ENCODE data around the gene CYREN.

The CYREN gene

DNA sequence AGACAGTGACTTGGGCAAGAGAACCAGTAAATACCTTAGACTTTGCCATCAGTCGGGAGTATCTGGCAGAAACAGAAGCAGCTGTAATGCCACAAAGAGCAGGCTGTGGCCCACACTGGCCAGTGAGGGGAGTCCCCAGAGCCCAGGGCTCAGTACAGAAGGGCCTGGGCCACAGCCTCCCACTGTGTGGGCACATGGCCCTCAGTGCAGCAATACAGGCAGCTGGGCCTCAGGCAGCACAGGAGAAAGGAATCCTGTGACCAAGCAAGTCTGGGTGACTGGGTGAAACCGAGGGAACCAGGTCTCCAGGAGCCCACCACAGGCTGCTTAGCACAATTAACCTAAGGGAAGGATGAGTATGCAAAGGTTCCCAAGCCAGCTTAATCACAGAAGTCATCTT, 26.8 kb upstream of the CYREN start:
- Histone ChIP-seq H3K4me1 (ENCODE audit: control insufficient read depth, insufficient read depth, low read length) (peaks cover 2% of the 10 kb centered on the region; the same call in 1 of the 2 replicates), H3K36me3 (ENCODE audit: control insufficient read depth, insufficient read depth, low read length) (peaks cover 8% of the 10 kb centered on the region), H3K9me3 (ENCODE audit: control insufficient read depth, insufficient read depth, low read length) (no peaks in the 10 kb centered on the region), H3K27me3 (ENCODE audit: control insufficient read depth, insufficient read depth, low read length) (no peaks in the 10 kb centered on the region), H3K27ac (ENCODE audit: low read length) (no peak overlapping the region), H3K4me3 (ENCODE audit: low read length) (no peak overlapping the region)
- no peak for DNase-seq (ENCODE audit: low read depth, low spot score)
- no CpG with 5 or more reads among the region's 2 CpGs for WGBS (ENCODE audit: insufficient coverage, insufficient read length)

GRCh38 chr7:135195968-135196629, 25.6 kb upstream of the CYREN start:
- H3K36me3 ChIP-seq (ENCODE audit: control insufficient read depth, insufficient read depth, low read length) = peaks cover 8% of the 10 kb centered on the region
- H3K27me3 ChIP-seq (ENCODE audit: control insufficient read depth, insufficient read depth, low read length) = no peaks in the 10 kb centered on the region
- no peak overlapping the region for H3K27ac ChIP-seq (ENCODE audit: low read length)
- peaks cover 2% of the 10 kb centered on the region; the same call in 1 of the 2 replicates for H3K4me1 ChIP-seq (ENCODE audit: control insufficient read depth, insufficient read depth, low read length)
- no CpG with 5 or more reads among the region's 14 CpGs for WGBS (ENCODE audit: insufficient coverage, insufficient read length)
- no peak overlapping the region for H3K4me3 ChIP-seq (ENCODE audit: low read length)
- no peak for DNase-seq (ENCODE audit: low read depth, low spot score)
- H3K9me3 ChIP-seq (ENCODE audit: control insufficient read depth, insufficient read depth, low read length) = no peaks in the 10 kb centered on the region

DNA sequence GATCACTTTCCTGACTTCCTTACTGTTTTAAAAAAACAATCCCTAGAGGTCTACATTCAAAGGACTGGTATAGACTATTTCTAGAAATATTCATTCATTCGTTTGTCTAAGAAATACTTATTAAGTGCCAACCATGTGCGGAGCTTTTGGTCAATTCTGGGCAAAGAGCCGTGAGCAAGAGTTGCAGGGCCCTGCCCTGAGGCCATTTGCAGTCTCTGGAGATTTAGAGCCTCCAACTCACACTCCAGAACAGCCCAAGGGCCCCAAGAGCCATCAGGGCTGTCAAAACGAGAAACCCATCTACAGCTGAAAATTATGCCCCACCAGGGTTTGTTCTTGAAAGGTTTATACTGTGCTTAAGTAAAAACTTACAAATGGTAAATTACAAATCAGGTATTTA, 24.6 kb upstream of the CYREN start:
- Histone ChIP-seq H3K27me3 (ENCODE audit: control insufficient read depth, insufficient read depth, low read length) (no peaks in the 10 kb centered on the region), H3K9me3 (ENCODE audit: control insufficient read depth, insufficient read depth, low read length) (no peaks in the 10 kb centered on the region), H3K4me3 (ENCODE audit: low read length) (no peak overlapping the region), H3K27ac (ENCODE audit: low read length) (no peak overlapping the region), H3K36me3 (ENCODE audit: control insufficient read depth, insufficient read depth, low read length) (peaks cover 8% of the 10 kb centered on the region), H3K4me1 (ENCODE audit: control insufficient read depth, insufficient read depth, low read length) (peaks cover 2% of the 10 kb centered on the region; the same call in 1 of the 2 replicates)
- DNase-seq (ENCODE audit: low read depth, low spot score) = no peak
- WGBS (ENCODE audit: insufficient coverage, insufficient read length) = no CpG with 5 or more reads among the region's 4 CpGs

GRCh38 chr7:135194494-135195095, 24.1 kb upstream of the CYREN start:
- H3K27ac ChIP-seq (ENCODE audit: low read length) = no peak overlapping the region
- H3K36me3 ChIP-seq (ENCODE audit: control insufficient read depth, insufficient read depth, low read length) = peaks cover 8% of the 10 kb centered on the region
- no peak overlapping the region for H3K4me3 ChIP-seq (ENCODE audit: low read length)
- no peak for DNase-seq (ENCODE audit: low read depth, low spot score)
- no peaks in the 10 kb centered on the region for H3K27me3 ChIP-seq (ENCODE audit: control insufficient read depth, insufficient read depth, low read length)
- H3K4me1 ChIP-seq (ENCODE audit: control insufficient read depth, insufficient read depth, low read length) = peaks cover 2% of the 10 kb centered on the region; the same call in 1 of the 2 replicates
- no CpG with 5 or more reads among the region's 12 CpGs for WGBS (ENCODE audit: insufficient coverage, insufficient read length)
- H3K9me3 ChIP-seq (ENCODE audit: control insufficient read depth, insufficient read depth, low read length) = no peaks in the 10 kb centered on the region

GRCh38 chr7:135193615-135194081, 23.1 kb upstream of the CYREN start:
- Histone ChIP-seq H3K27ac (ENCODE audit: low read length) (no peak overlapping the region), H3K36me3 (ENCODE audit: control insufficient read depth, insufficient read depth, low read length) (peaks cover 10% of the 10 kb centered on the region), H3K9me3 (ENCODE audit: control insufficient read depth, insufficient read depth, low read length) (no peaks in the 10 kb centered on the region), H3K4me3 (ENCODE audit: low read length) (no peak overlapping the region), H3K27me3 (ENCODE audit: control insufficient read depth, insufficient read depth, low read length) (no peaks in the 10 kb centered on the region), H3K4me1 (ENCODE audit: control insufficient read depth, insufficient read depth, low read length) (no peaks in the 10 kb centered on the region)
- DNase-seq (ENCODE audit: low read depth, low spot score) = no peak
- no CpG with 5 or more reads among the region's 10 CpGs for WGBS (ENCODE audit: insufficient coverage, insufficient read length)

GRCh38 chr7:135192914-135193536, 22.5 kb upstream of the CYREN start:
- Histone ChIP-seq H3K27me3 (ENCODE audit: control insufficient read depth, insufficient read depth, low read length) (no peaks in the 10 kb centered on the region), H3K9me3 (ENCODE audit: control insufficient read depth, insufficient read depth, low read length) (no peaks in the 10 kb centered on the region), H3K4me3 (ENCODE audit: low read length) (no peak overlapping the region), H3K36me3 (ENCODE audit: control insufficient read depth, insufficient read depth, low read length) (peaks cover 14% of the 10 kb centered on the region), H3K4me1 (ENCODE audit: control insufficient read depth, insufficient read depth, low read length) (no peaks in the 10 kb centered on the region), H3K27ac (ENCODE audit: low read length) (no peak overlapping the region)
- no peak for DNase-seq (ENCODE audit: low read depth, low spot score)
- no CpG with 5 or more reads among the region's 11 CpGs for WGBS (ENCODE audit: insufficient coverage, insufficient read length)

DNA sequence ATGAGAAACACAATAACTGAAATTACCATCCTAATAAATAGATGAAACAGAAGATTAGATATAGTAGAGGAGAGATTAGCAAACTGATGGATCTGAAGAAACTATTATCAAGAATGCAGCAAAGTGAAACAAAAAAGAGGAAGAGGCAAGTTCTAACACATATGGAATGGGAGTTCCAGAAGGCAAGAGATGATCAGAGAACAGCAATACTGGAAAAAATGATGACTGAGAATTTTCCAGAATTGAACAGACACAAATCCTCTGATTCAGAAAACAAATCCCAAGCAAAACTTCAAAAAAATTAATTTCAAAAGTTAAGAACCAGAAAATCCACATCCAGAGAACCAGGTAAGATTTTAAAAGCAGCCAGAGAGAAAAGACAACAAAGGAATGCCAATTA, 20.2 kb upstream of the CYREN start:
- peaks cover 17% of the 10 kb centered on the region for H3K36me3 ChIP-seq (ENCODE audit: control insufficient read depth, insufficient read depth, low read length)

DNA sequence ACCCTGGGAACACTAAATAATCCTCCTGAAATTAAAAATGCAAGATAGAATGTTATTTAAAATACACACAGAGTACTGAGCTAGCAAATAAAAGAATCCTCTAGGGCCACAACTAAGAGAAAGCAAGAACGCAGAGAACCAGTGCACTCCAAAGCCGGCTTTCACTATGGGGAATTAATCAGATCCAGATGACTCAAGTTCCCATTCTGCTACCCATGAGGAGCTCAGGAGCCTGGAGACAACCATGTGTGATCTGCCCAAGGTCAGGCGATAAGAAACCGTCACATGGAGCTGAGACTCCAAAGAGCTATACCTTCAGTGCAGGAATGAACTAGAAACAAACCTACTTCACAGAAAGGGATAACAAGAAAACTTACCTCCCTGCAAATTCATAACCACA, 19.5 kb upstream of the CYREN start:
- no CpG with 5 or more reads among the region's 4 CpGs for WGBS (ENCODE audit: insufficient coverage, insufficient read length)
- H3K4me3 ChIP-seq (ENCODE audit: low read length) = no peak overlapping the region
- no peaks in the 10 kb centered on the region for H3K9me3 ChIP-seq (ENCODE audit: control insufficient read depth, insufficient read depth, low read length)
- H3K36me3 ChIP-seq (ENCODE audit: control insufficient read depth, insufficient read depth, low read length) = peaks cover 17% of the 10 kb centered on the region
- H3K4me1 ChIP-seq (ENCODE audit: control insufficient read depth, insufficient read depth, low read length) = no peaks in the 10 kb centered on the region
- H3K27ac ChIP-seq (ENCODE audit: low read length) = no peak overlapping the region
- H3K27me3 ChIP-seq (ENCODE audit: control insufficient read depth, insufficient read depth, low read length) = no peaks in the 10 kb centered on the region
- no peak for DNase-seq (ENCODE audit: low read depth, low spot score)

More for the DNA sequence above, 20.2 kb upstream of the CYREN start:
- Histone ChIP-seq H3K9me3 (ENCODE audit: control insufficient read depth, insufficient read depth, low read length) (no peaks in the 10 kb centered on the region), H3K4me1 (ENCODE audit: control insufficient read depth, insufficient read depth, low read length) (no peaks in the 10 kb centered on the region), H3K27me3 (ENCODE audit: control insufficient read depth, insufficient read depth, low read length) (no peaks in the 10 kb centered on the region), H3K4me3 (ENCODE audit: low read length) (no peak overlapping the region), H3K27ac (ENCODE audit: low read length) (no peak overlapping the region)
- DNase-seq (ENCODE audit: low read depth, low spot score) = no peak

DNA sequence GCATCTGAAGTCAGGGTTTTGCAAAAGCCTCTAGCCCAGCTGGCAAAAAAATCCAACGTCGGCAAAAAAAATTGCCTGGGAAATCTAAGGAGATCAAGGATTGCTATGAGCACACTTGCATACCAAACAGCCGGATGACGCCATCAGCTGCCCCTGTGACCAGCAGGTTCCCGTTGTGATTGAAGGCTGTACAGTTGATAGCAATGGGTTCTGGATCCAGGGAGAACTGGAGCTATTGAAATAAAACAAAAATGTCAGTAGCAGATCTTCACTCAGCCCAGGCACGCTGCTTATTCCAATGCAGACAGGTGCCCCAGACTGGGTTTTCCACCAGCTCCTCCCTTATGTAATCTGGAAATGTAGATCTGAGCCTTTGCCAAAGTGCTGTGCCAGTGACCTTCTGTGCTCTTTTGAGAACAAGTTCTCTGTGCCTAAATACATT, 18.7 kb upstream of the CYREN start:
- Histone ChIP-seq H3K9me3 (ENCODE audit: control insufficient read depth, insufficient read depth, low read length) (no peaks in the 10 kb centered on the region), H3K4me1 (ENCODE audit: control insufficient read depth, insufficient read depth, low read length) (no peaks in the 10 kb centered on the region), H3K27ac (ENCODE audit: low read length) (no peak overlapping the region), H3K27me3 (ENCODE audit: control insufficient read depth, insufficient read depth, low read length) (no peaks in the 10 kb centered on the region), H3K36me3 (ENCODE audit: control insufficient read depth, insufficient read depth, low read length) (peaks cover 17% of the 10 kb centered on the region), H3K4me3 (ENCODE audit: low read length) (no peak overlapping the region)
- no peak for DNase-seq (ENCODE audit: low read depth, low spot score)
- WGBS (ENCODE audit: insufficient coverage, insufficient read length) = no CpG with 5 or more reads among the region's 6 CpGs

- Histone ChIP-seq H3K4me1 (ENCODE audit: control insufficient read depth, insufficient read depth, low read length) (no peaks in the 10 kb centered on the region), H3K9me3 (ENCODE audit: control insufficient read depth, insufficient read depth, low read length) (no peaks in the 10 kb centered on the region), H3K27ac (ENCODE audit: low read length) (no peak overlapping the region), H3K4me3 (ENCODE audit: low read length) (no peak overlapping the region), H3K36me3 (ENCODE audit: control insufficient read depth, insufficient read depth, low read length) (peaks cover 17% of the 10 kb centered on the region), H3K27me3 (ENCODE audit: control insufficient read depth, insufficient read depth, low read length) (no peaks in the 10 kb centered on the region)
- DNase-seq (ENCODE audit: low read depth, low spot score) = no peak
- no CpG with 5 or more reads among the region's 12 CpGs for WGBS (ENCODE audit: insufficient coverage, insufficient read length)
These were observed 17.9 kb upstream of the CYREN start for GRCh38 chr7:135188298-135188984.
